Fibroblast of mammary gland (primary cell): ENCODE data around the gene CREBZF.

ENCODE experiments used
- DNase-seq: peaks from one replicate; pipeline ENCODE4 v3.0.0-alpha.2; 2010; ENCODE audit warnings: low read depth
- H3K4me3 ChIP-seq: 2 replicates; pipeline ENCODE4 v1.5.1; 2011; ENCODE audit warnings: low read depth, mild to moderate bottlenecking, low read length, moderate library complexity; ENCODE audit not compliant: control insufficient read depth
- TF ChIP-seq, protein P1 (sequence below): conservative IDR thresholded peaks from 2 replicates; pipeline ENCODE4 v1.5.1; 2011; ENCODE audit warnings: low read depth, low read length, inconsistent platforms; ENCODE audit not compliant: control insufficient read depth, insufficient read depth

CREBZF gene

GRCh38 chr11:85668157-85668556 is 3.2 kb upstream of the CREBZF start:
- no peak for DNase-seq
- TF ChIP-seq, protein P1, sequence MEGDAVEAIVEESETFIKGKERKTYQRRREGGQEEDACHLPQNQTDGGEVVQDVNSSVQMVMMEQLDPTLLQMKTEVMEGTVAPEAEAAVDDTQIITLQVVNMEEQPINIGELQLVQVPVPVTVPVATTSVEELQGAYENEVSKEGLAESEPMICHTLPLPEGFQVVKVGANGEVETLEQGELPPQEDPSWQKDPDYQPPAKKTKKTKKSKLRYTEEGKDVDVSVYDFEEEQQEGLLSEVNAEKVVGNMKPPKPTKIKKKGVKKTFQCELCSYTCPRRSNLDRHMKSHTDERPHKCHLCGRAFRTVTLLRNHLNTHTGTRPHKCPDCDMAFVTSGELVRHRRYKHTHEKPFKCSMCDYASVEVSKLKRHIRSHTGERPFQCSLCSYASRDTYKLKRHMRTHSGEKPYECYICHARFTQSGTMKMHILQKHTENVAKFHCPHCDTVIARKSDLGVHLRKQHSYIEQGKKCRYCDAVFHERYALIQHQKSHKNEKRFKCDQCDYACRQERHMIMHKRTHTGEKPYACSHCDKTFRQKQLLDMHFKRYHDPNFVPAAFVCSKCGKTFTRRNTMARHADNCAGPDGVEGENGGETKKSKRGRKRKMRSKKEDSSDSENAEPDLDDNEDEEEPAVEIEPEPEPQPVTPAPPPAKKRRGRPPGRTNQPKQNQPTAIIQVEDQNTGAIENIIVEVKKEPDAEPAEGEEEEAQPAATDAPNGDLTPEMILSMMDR = no peak
- H3K4me3 ChIP-seq = no peak overlapping the region

DNA sequence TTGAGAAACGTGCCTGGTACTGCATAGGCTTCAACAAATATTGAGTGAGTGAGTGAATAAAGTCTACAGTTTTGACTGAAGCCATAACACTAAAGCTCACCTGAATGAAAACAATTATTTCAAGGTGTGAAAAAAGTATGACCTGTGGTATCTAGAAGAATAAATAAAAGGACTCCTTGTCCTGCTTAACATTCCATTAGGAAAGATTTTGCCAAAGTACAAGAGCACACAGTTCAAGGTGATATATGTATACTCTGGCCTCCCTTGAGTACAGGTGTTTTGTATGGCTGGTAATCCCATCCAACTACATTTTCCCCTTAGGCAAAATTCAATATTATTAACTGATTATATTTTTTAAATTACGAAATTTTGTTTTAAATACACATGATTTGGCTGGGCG is 1.8 kb upstream of the CREBZF start:
- no peak for DNase-seq
- no peak overlapping the region for H3K4me3 ChIP-seq
- TF ChIP-seq, protein P1 = no peak

DNA sequence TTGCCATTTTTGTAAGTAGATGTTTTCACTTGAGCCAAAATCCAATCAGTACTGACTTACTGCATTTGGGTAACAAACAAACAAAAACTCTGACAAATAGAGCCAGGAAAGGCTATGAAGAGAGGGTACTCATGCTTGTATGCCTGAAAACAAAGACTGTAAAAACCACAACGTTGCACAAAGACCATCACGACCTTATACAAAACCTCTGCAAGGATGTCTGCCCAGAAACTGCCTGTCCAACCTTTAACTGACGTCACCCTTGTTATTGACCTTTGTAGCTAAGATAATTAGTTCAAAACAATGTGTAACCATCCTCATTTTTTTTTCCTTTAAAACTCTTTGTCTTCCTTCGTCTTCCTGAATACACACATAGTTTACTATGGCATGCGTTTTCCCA is 804 bp upstream of the CREBZF start:
- DNase-seq = peak; percentile 44
- TF ChIP-seq, protein P1 = no peak
- H3K4me3 ChIP-seq = no peak overlapping the region

- H3K4me3 ChIP-seq = peak overlapping the region; percentile 85
- DNase-seq = peak; percentile 54
- TF ChIP-seq, protein P1 = peak; percentile 32
Measured at GRCh38 chr11:85663753-85664614, 945 bp downstream of the CREBZF start.

- peak overlapping the region; percentile 85 for H3K4me3 ChIP-seq
- DNase-seq = no peak
- TF ChIP-seq, protein P1 = no peak
Measured at GRCh38 chr11:85663080-85663752, 1.7 kb downstream of the CREBZF start.

- H3K4me3 ChIP-seq = peak overlapping the region; percentile 85
- TF ChIP-seq, protein P1 = no peak
- peak; percentile 61 for DNase-seq
Measured at GRCh38 chr11:85661972-85662664, 2.8 kb downstream of the CREBZF start.
